ENCODE results near the gene NPIPB2. TPM values are rescaled to one million over a fixed set of nuclear protein-coding genes. Genes with fewer than 3 reads are reported as not detected.

NPIPB2 gene
- total and polyA plus RNA-seq, 2 of the 13 experiments (the other 11 are each of a cell fraction or from before 2014, with no cell fraction given) = 1.8 to 4.1 TPM

- peak; percentile 80 for TF ChIP-seq MIXL1 (CRISPR knock-in tag; IDR thresholded peaks at IDR 0.05)
- TF ChIP-seq, protein P1, sequence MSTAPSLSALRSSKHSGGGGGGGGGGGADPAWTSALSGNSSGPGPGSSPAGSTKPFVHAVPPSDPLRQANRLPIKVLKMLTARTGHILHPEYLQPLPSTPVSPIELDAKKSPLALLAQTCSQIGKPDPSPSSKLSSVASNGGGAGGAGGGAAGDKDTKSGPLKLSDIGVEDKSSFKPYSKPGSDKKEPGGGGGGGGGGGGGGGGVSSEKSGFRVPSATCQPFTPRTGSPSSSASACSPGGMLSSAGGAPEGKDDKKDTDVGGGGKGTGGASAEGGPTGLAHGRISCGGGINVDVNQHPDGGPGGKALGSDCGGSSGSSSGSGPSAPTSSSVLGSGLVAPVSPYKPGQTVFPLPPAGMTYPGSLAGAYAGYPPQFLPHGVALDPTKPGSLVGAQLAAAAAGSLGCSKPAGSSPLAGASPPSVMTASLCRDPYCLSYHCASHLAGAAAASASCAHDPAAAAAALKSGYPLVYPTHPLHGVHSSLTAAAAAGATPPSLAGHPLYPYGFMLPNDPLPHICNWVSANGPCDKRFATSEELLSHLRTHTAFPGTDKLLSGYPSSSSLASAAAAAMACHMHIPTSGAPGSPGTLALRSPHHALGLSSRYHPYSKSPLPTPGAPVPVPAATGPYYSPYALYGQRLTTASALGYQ (CRISPR knock-in tag; IDR thresholded peaks at IDR 0.05) = peak; percentile 88
- TF ChIP-seq TSC22D2 (CRISPR knock-in tag; IDR thresholded peaks at IDR 0.05; ENCODE audit: borderline replicate concordance) = peak; percentile 55; the same call in 1 of the 2 replicates
- peak; percentile 97 for TF ChIP-seq EED (CRISPR knock-in tag; IDR thresholded peaks at IDR 0.05)
- TF ChIP-seq THAP9 (CRISPR knock-in tag; IDR thresholded peaks at IDR 0.05; ENCODE audit: borderline replicate concordance) = peak; percentile 97
- TF ChIP-seq ZNF563 (CRISPR knock-in tag; IDR thresholded peaks at IDR 0.05) = peak; percentile 94
- TF ChIP-seq ZFP1 (CRISPR knock-in tag; IDR thresholded peaks at IDR 0.05) = peak; percentile 94
- TF ChIP-seq TAF15 (IDR thresholded peaks at IDR 0.05; ENCODE audit: low read depth, low read length, poor library complexity, severe bottlenecking) = peak; percentile 98
- peak; percentile 81; the same call in 1 of the 2 replicates for TF ChIP-seq FOXJ3 (CRISPR knock-in tag; IDR thresholded peaks at IDR 0.05; ENCODE audit: borderline replicate concordance)
- TF ChIP-seq ZMAT3 (CRISPR knock-in tag; conservative IDR thresholded peaks at IDR 0.05) = peak; percentile 67; the same call in 1 of the 2 replicates
- peak; percentile 61; the same call in 1 of the 2 replicates for TF ChIP-seq NR2F6 (IDR thresholded peaks at IDR 0.05)
- no peak; the same call in none of the 2 replicates for TF ChIP-seq NR2F6 (CRISPR knock-in tag; IDR thresholded peaks at IDR 0.05)
- peak; percentile 61 for TF ChIP-seq FOSL2 (CRISPR knock-in tag; IDR thresholded peaks at IDR 0.05)
- peak; percentile 98 for TF ChIP-seq TARDBP (CRISPR knock-in tag; IDR thresholded peaks at IDR 0.05)
- TF ChIP-seq ZNF253 (CRISPR knock-in tag; IDR thresholded peaks at IDR 0.05; ENCODE audit: borderline replicate concordance) = peak; percentile 27; the same call in 1 of the 2 replicates
- peak; percentile 83 for TF ChIP-seq PPARG (CRISPR knock-in tag; conservative IDR thresholded peaks at IDR 0.05)
- peak; percentile 99 for TF ChIP-seq HNF1B (CRISPR knock-in tag; IDR thresholded peaks at IDR 0.05)
- peak; percentile 97 for TF ChIP-seq ZNF124 (CRISPR knock-in tag; IDR thresholded peaks at IDR 0.05)
- TF ChIP-seq NCOA2 (CRISPR knock-in tag; IDR thresholded peaks at IDR 0.05) = peak; percentile 68; the same call in 1 of the 2 replicates
- peak; percentile 90; the same call in 1 of the 2 replicates for TF ChIP-seq ZNF615 (CRISPR knock-in tag; IDR thresholded peaks at IDR 0.05; ENCODE audit: borderline replicate concordance)
- peak; percentile 76; the same call in 1 of the 2 replicates for TF ChIP-seq BRD4 (CRISPR knock-in tag; IDR thresholded peaks at IDR 0.05)
- TF ChIP-seq GATA4 (IDR thresholded peaks at IDR 0.05; ENCODE audit: borderline replicate concordance, low read depth) = peak; percentile 67; the same call in 1 of the 2 replicates
- TF ChIP-seq, protein P2, sequence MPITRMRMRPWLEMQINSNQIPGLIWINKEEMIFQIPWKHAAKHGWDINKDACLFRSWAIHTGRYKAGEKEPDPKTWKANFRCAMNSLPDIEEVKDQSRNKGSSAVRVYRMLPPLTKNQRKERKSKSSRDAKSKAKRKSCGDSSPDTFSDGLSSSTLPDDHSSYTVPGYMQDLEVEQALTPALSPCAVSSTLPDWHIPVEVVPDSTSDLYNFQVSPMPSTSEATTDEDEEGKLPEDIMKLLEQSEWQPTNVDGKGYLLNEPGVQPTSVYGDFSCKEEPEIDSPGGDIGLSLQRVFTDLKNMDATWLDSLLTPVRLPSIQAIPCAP (CRISPR knock-in tag; IDR thresholded peaks at IDR 0.05; ENCODE audit: low read depth) = peak; percentile 93; the same call in 1 of the 2 replicates
Measured at GRCh38 chr16:11915644-11916523, 26.0 kb downstream of the NPIPB2 start, which contains the start of gene GSPT1 (continued).
